K562 (cell line): Measurements from ENCODE around the gene MPI. TPM values are rescaled to one million over a fixed set of nuclear protein-coding genes. Genes with fewer than 3 reads are reported as not detected.

Source experiments
- CAMTA2 ChIP-seq: fragments of 250-450 bp; sonication (Bioruptor Pico); conservative IDR thresholded peaks from 2 replicates; pipeline ENCODE4 v1.5.1; 2022
- DMBX1 ChIP-seq: fragments of 250-450 bp; sonication (Bioruptor Pico); IDR thresholded peaks from 2 replicates; pipeline ENCODE4 v1.8.0; 2022; ENCODE audit warnings: inconsistent platforms, mild to moderate bottlenecking, moderate library complexity, borderline replicate concordance
- EP400 ChIP-seq: fragments of 450-650 bp; IDR thresholded peaks from 2 replicates; pipeline ENCODE4 v1.6.1; 2017; ENCODE audit warnings: antibody characterized with exemption, mild to moderate bottlenecking, moderate library complexity
- ERF ChIP-seq: fragments of 450-650 bp; formaldehyde crosslinking; IDR thresholded peaks from 2 replicates; pipeline ENCODE4 v1.4.0; 2020; ENCODE audit warnings: mild to moderate bottlenecking, mixed read lengths
- HCFC1 ChIP-seq: IDR thresholded peaks from 2 replicates; pipeline ENCODE4 v1.6.1; 2012; ENCODE audit warnings: low read depth, low read length, improper control_type of control experiment
- HNRNPK ChIP-seq: fragments of 200-400 bp; formaldehyde crosslinking; IDR thresholded peaks from one replicate; pipeline ENCODE4 v1.6.1; 2018; ENCODE audit warnings: mild to moderate bottlenecking, low read depth, low read length; ENCODE audit not compliant: poor library complexity, severe bottlenecking
- MYBL2 ChIP-seq, 2 experiments: fragments of 450-650 bp in 1 of 2; sonication (generic) in 1 of 2; formaldehyde crosslinking in 1 of 2; IDR thresholded peaks; 2 replicates each; pipeline versions ENCODE4 v1.6.1 to v1.8.1; 2017 to 2022; ENCODE audit warnings: borderline replicate concordance in 1 of 2, inconsistent platforms in 1 of 2, low read depth in 1 of 2, mild to moderate bottlenecking in 1 of 2, missing genetic modification reagents in 1 of 2, moderate library complexity in 1 of 2
- NFRKB ChIP-seq: fragments of 450-650 bp; IDR thresholded peaks from 2 replicates; pipeline ENCODE4 v1.6.1; 2016; ENCODE audit warnings: low read depth
- RBM39 ChIP-seq: fragments of 200-400 bp; formaldehyde crosslinking; optimal IDR thresholded peaks from 2 replicates; pipeline ENCODE3; 2018; ENCODE audit warnings: low read depth, low read length
- RCOR1 ChIP-seq, 2 experiments: IDR thresholded peaks; 2 replicates each; pipeline ENCODE4 v1.6.1; 2012; ENCODE audit warnings: low read depth in 2 of 2, low read length in 2 of 2, borderline replicate concordance in 1 of 2, improper control_type of control experiment in 1 of 2
- SAFB2 ChIP-seq: fragments of 200-400 bp; formaldehyde crosslinking; IDR thresholded peaks from 2 replicates; pipeline ENCODE4 v1.6.1; 2018; ENCODE audit warnings: borderline replicate concordance, low read length, low read depth, moderate library complexity; ENCODE audit not compliant: severe bottlenecking
- SUPT5H ChIP-seq: fragments of 450-650 bp; IDR thresholded peaks from 2 replicates; pipeline ENCODE4 v1.6.1; 2016
- TEAD1 ChIP-seq, 2 experiments: fragments of 450-650 bp in 1 of 2; sonication (generic) in 1 of 2; formaldehyde crosslinking; IDR thresholded peaks; 2 replicates each; pipeline versions ENCODE4 v1.4.0 to v1.8.0; 2020 to 2022; ENCODE audit warnings: mild to moderate bottlenecking in 2 of 2, missing genetic modification reagents in 1 of 2
- ZBTB43 ChIP-seq: sonication (generic); formaldehyde crosslinking; IDR thresholded peaks from 2 replicates; pipeline ENCODE4 v1.8.0; 2023; ENCODE audit warnings: mild to moderate bottlenecking, missing genetic modification reagents
- ZNF23 ChIP-seq: fragments of 250-450 bp; sonication (Bioruptor Pico); IDR thresholded peaks from 2 replicates; pipeline ENCODE4 v1.4.0; 2020; ENCODE audit warnings: mild to moderate bottlenecking
- ZNF395 ChIP-seq: fragments of 200-800 bp; sonication (Bioruptor generic); IDR thresholded peaks from 2 replicates; pipeline ENCODE4 v1.6.1; 2017; ENCODE audit warnings: missing genetic modification characterization, missing compliant biosample characterization
- polyA plus RNA-seq, 8 experiments: library from polyadenylated mRNA; depleted of rRNA in 4 of 8; stranded (reverse) in 5 of 8; unstranded in 3 of 8; fragments of >200 nt; fragmentation: Nextera tagmentation in 2 of 8; fragmentation: Illumina TruSeq in 1 of 8; extraction: Ambion mirVana in 2 of 8; extraction: Trizol in 1 of 8; gene quantifications; 2 replicates each; pipeline versions ENCODE4 v1.2.1 to v1.2.3, GENCODE V29; 2011 to 2014; ENCODE audit warnings: inconsistent platforms in 1 of 8, missing spikeins in 1 of 8
- total RNA-seq, 7 experiments: library from RNA; depleted of rRNA in 6 of 7; stranded (reverse); fragments of >200 nt in 6 of 7; fragmentation: Illumina TruSeq in 2 of 7; extraction: Trizol in 2 of 7; gene quantifications; 2 replicates each; pipeline versions ENCODE4 v1.2.1 to v1.2.3, GENCODE V29; 2011 to 2021; ENCODE audit warnings: low replicate concordance in 1 of 7
- TF ChIP-seq, protein P1 (sequence below): fragments of 450-650 bp; formaldehyde crosslinking; IDR thresholded peaks from 2 replicates; pipeline ENCODE4 v1.4.0; 2020; ENCODE audit warnings: mild to moderate bottlenecking
- TF ChIP-seq, protein P2 (sequence below): sonication (generic); formaldehyde crosslinking; IDR thresholded peaks from 2 replicates; pipeline ENCODE4 v1.8.0; 2022; ENCODE audit warnings: mild to moderate bottlenecking, missing genetic modification reagents
- TF ChIP-seq, protein P3 (sequence below): fragments of 250-450 bp; sonication (Bioruptor Pico); IDR thresholded peaks from 2 replicates; pipeline ENCODE4 v1.8.0; 2021; ENCODE audit warnings: moderate library complexity, mild to moderate bottlenecking, inconsistent platforms

MPI gene
- total and polyA plus RNA-seq, 9 of the 15 experiments (the other 6 are each of a cell fraction or from before 2014, with no cell fraction given), result 30.7 to 105 (median 40.5) TPM

GRCh38 chr15:74842581-74843444 lies 47.0 kb upstream of the MPI start, which contains the start of gene ULK3 (continued):
- no peak for TF ChIP-seq ZBTB43
- 0 out of 2 replicates have a peak, but pooled peaks have one; percentile 20 for TF ChIP-seq CAMTA2
- TF ChIP-seq, protein P1, sequence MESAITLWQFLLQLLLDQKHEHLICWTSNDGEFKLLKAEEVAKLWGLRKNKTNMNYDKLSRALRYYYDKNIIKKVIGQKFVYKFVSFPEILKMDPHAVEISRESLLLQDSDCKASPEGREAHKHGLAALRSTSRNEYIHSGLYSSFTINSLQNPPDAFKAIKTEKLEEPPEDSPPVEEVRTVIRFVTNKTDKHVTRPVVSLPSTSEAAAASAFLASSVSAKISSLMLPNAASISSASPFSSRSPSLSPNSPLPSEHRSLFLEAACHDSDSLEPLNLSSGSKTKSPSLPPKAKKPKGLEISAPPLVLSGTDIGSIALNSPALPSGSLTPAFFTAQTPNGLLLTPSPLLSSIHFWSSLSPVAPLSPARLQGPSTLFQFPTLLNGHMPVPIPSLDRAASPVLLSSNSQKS (CRISPR knock-in tag), result no peak
- TF ChIP-seq HCFC1, result peak; percentile 41; the same call in 1 of the 2 replicates
- TF ChIP-seq NFRKB, result no peak
- TF ChIP-seq HNRNPK, result no peak
- TF ChIP-seq ERF, result no peak
- no peak for TF ChIP-seq ZNF23
- TF ChIP-seq DMBX1 (CRISPR knock-in tag), result no peak
- no peak for TF ChIP-seq RBM39
- TF ChIP-seq MYBL2 (IDR thresholded peaks at IDR 0.05; ENCODE audit: low read depth), result no peak
- no peak for TF ChIP-seq MYBL2 (CRISPR knock-in tag; IDR thresholded peaks at IDR 0.05; ENCODE audit: borderline replicate concordance)
- peak in 1 of 2 experiments; percentile 59; a peak in 1 of 4 replicates for TF ChIP-seq TEAD1 (CRISPR knock-in tag; IDR thresholded peaks at IDR 0.05)
- TF ChIP-seq RCOR1 (IDR thresholded peaks at IDR 0.05; ENCODE audit: borderline replicate concordance in 1 of 2, low read depth in 2 of 2, low read length in 2 of 2), result peak in 1 of 2 experiments; percentile 65; a peak in 2 of 4 replicates
- TF ChIP-seq SAFB2, result no peak
- TF ChIP-seq ZNF395 (CRISPR knock-in tag), result peak; percentile 89
- TF ChIP-seq EP400, result peak; percentile 91
- TF ChIP-seq, protein P2, sequence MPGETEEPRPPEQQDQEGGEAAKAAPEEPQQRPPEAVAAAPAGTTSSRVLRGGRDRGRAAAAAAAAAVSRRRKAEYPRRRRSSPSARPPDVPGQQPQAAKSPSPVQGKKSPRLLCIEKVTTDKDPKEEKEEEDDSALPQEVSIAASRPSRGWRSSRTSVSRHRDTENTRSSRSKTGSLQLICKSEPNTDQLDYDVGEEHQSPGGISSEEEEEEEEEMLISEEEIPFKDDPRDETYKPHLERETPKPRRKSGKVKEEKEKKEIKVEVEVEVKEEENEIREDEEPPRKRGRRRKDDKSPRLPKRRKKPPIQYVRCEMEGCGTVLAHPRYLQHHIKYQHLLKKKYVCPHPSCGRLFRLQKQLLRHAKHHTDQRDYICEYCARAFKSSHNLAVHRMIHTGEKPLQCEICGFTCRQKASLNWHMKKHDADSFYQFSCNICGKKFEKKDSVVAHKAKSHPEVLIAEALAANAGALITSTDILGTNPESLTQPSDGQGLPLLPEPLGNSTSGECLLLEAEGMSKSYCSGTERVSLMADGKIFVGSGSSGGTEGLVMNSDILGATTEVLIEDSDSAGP (CRISPR knock-in tag), result no peak
- peak; percentile 71 for TF ChIP-seq SUPT5H
- TF ChIP-seq, protein P3, sequence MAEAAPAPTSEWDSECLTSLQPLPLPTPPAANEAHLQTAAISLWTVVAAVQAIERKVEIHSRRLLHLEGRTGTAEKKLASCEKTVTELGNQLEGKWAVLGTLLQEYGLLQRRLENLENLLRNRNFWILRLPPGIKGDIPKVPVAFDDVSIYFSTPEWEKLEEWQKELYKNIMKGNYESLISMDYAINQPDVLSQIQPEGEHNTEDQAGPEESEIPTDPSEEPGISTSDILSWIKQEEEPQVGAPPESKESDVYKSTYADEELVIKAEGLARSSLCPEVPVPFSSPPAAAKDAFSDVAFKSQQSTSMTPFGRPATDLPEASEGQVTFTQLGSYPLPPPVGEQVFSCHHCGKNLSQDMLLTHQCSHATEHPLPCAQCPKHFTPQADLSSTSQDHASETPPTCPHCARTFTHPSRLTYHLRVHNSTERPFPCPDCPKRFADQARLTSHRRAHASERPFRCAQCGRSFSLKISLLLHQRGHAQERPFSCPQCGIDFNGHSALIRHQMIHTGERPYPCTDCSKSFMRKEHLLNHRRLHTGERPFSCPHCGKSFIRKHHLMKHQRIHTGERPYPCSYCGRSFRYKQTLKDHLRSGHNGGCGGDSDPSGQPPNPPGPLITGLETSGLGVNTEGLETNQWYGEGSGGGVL (CRISPR knock-in tag), result no peak
